Central memory CD8-positive, alpha-beta T cell (primary cell): ENCODE data around the gene PCNX1.
A peak's percentile ranks its signal among the peaks of the same experiment; 100 is the strongest.
"Not testable (repeated sequence)": the region's sequence is repeated elsewhere in the genome, so short reads cannot be mapped to it uniquely, and the experiment has no call there.

Source experiments
- ATAC-seq: fragments of 150-1000 bp; cut with Tn5 transposase; replicated peaks from 2 replicates; pipeline ENCODE4 v1.10.0; 2022; ENCODE audit warnings: mild to moderate bottlenecking, moderate FRiP score, moderate number of reproducible peaks; ENCODE audit not compliant: poor library complexity, severe bottlenecking; ENCODE audit errors: extremely low read depth
- DNase-seq, 2 donors: peaks; one replicate each; pipeline ENCODE4 v3.0.0; 2021; ENCODE audit warnings: low spot score in 2 of 2
- H3K27ac Mint-ChIP-seq: one replicate; pipeline ENCODE4 v1.8.0; 2022; ENCODE audit warnings: low read depth, mild to moderate bottlenecking, moderate library complexity, mixed read lengths
- H3K27me3 Mint-ChIP-seq: one replicate; pipeline ENCODE4 v1.8.0; 2022; ENCODE audit warnings: mixed read lengths
- H3K36me3 Mint-ChIP-seq: one replicate; pipeline ENCODE4 v1.8.0; 2022; ENCODE audit warnings: mild to moderate bottlenecking, moderate library complexity, mixed read lengths; ENCODE audit not compliant: insufficient read depth
- H3K4me1 Mint-ChIP-seq: one replicate; pipeline ENCODE4 v1.8.0; 2022; ENCODE audit warnings: mixed read lengths
- H3K4me3 Mint-ChIP-seq: one replicate; pipeline ENCODE4 v1.8.0; 2022; ENCODE audit warnings: mild to moderate bottlenecking, moderate library complexity, mixed read lengths
- H3K9me3 Mint-ChIP-seq: one replicate; pipeline ENCODE4 v1.8.0; 2022; ENCODE audit warnings: mixed read lengths

Gene PCNX1

DNA sequence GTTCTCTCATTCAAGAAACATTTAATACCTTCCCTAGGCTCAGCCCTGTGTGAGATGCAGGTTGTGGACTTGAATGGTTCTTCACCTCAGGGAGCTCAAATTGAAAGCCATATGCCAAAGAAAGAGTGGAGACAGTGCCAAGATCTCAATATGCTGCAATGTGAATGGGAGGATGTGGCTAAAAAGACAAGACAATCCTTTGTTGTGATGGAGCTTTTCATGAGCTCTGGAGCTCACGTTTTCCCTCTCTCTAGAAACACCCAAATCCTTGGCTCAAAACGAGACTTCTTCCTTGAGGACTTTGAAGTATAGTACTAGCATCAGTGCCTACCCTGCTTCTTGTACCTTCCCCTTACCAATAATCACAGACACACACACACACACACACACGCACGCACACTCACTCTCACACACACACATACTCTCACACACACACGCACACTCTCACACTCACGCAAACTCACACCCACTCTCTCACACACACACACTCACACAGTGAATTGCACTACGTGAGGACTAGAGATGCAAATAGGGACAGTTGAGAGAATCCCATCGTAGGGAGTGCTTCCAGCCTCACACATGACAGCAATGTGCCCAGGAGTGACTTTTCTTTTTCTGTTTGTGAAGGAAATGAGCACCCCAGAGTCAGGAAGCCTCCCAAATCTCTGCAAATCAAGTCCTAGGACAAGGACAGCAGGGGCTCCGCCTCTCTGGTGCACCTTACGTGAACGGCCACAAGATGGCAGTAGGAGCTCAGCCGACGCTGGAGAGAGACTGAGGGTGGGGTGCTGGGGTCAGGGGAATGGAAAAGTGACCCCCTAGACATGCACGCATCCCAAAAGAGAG is 231.4 kb downstream of the PCNX1 start:
- peaks cover 4% of the 10 kb centered on the region for H3K36me3 Mint-ChIP-seq
- ATAC-seq (no peak), DNase-seq (peak; percentile 36 to 48)

DNA sequence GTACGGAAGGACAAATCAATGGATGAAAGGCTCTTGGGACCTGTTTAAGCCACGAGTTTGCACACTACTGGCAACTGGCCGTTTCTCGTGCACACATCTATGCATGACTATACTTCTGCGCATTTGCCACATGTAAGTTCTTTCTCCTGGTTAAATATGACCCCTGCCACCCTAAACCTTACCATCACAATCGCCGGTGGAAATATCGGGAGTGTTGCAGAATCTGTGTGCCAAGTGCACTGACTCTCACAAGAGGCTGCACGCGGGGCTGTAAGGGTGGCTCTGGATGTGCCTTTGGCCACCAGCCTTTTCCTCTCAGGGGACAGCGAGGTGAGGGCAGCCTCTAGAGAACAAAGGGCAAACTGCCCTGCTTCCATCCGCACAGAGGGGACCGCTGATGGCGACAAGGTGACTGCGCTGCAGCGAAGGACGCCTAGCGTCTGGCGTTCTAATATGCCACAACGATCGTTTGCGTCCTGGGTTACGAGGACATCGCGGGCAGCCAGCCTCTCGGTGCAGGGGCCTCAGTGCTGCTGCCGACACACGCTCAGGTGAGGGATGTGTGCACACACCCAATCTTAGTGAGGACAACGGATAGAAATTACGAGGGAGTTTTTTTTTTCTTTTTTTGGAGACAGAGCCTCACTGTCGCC is 232.2 kb downstream of the PCNX1 start:
- H3K27ac Mint-ChIP-seq = no peak overlapping the region
- H3K9me3 Mint-ChIP-seq = no peaks in the 10 kb centered on the region
- H3K27me3 Mint-ChIP-seq = no peaks in the 10 kb centered on the region
- DNase-seq (no peak), ATAC-seq (no peak)
- H3K4me1 Mint-ChIP-seq = peaks cover 20% of the 10 kb centered on the region
- peaks cover 4% of the 10 kb centered on the region for H3K36me3 Mint-ChIP-seq
- H3K4me3 Mint-ChIP-seq = no peak overlapping the region

More for the DNA sequence above, 231.4 kb downstream of the PCNX1 start:
- no peaks in the 10 kb centered on the region for H3K27me3 Mint-ChIP-seq
- no peak overlapping the region for H3K4me3 Mint-ChIP-seq
- no peaks in the 10 kb centered on the region for H3K9me3 Mint-ChIP-seq
- no peak overlapping the region for H3K27ac Mint-ChIP-seq
- peaks cover 18% of the 10 kb centered on the region for H3K4me1 Mint-ChIP-seq

DNA sequence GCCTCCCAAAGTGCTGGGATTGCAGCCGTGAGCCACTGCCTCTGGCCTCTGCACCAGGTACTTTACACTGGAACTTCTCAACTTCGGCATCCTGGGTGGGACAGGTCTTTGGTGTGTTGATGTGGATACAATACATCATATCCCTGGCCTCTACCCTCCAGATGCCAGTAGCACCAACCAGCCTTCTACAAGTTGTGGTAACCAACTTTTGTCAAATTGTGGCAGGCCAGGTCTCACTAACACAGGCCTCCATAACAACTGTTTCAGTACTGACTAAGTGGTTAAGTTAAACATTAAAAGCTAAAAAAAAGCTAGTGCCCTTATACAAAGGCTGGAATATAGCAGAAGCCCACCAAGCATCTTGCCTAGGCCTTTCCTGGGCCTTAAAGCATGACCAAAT is 232.9 kb downstream of the PCNX1 start:
- H3K4me3 Mint-ChIP-seq = no peak overlapping the region
- ATAC-seq = no peak

DNA sequence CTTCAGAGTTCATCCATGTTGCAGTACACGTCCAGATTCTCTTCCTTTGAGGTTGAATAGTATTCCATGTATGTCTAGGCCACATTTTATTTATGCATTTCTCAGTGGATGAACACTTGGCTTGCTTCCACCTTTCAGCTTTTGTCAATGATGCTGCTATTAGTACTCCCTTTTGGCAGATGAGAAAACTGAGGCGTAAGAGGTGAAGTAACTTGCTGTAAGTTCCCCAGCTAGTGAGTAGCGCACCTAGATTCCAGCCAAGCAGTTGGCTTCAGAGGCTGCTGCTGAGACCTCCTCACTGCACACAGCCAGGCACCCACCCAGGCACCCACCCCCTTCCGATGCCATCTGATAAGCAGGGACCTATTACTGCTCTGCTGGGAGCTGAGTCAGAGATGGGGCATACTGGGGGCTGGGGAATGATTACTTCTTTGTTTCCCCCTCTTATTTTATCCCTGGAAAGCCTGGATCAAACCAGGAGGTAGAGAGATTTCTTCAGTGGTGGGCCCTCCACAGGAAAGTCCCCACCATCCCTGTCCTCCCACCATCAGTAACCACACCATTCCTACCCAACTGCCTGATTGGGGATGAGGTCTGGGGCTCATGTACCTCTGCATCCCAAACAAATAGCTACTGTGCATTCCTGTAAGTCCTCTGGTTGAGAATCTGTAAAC is 234.6 kb downstream of the PCNX1 start:
- Mint-ChIP-seq H3K4me3 (no peak overlapping the region), H3K4me1 (peaks cover 20% of the 10 kb centered on the region), H3K27ac (peak overlapping the region; percentile 49), H3K36me3 (peaks cover 4% of the 10 kb centered on the region), H3K9me3 (no peaks in the 10 kb centered on the region), H3K27me3 (no peaks in the 10 kb centered on the region)
- ATAC-seq = no peak
- DNase-seq = no peak

More for the DNA sequence above, 232.9 kb downstream of the PCNX1 start:
- Mint-ChIP-seq H3K27ac (no peak overlapping the region), H3K36me3 (peaks cover 4% of the 10 kb centered on the region), H3K27me3 (no peaks in the 10 kb centered on the region), H3K9me3 (no peaks in the 10 kb centered on the region), H3K4me1 (peaks cover 20% of the 10 kb centered on the region)
- no peak for DNase-seq

DNA sequence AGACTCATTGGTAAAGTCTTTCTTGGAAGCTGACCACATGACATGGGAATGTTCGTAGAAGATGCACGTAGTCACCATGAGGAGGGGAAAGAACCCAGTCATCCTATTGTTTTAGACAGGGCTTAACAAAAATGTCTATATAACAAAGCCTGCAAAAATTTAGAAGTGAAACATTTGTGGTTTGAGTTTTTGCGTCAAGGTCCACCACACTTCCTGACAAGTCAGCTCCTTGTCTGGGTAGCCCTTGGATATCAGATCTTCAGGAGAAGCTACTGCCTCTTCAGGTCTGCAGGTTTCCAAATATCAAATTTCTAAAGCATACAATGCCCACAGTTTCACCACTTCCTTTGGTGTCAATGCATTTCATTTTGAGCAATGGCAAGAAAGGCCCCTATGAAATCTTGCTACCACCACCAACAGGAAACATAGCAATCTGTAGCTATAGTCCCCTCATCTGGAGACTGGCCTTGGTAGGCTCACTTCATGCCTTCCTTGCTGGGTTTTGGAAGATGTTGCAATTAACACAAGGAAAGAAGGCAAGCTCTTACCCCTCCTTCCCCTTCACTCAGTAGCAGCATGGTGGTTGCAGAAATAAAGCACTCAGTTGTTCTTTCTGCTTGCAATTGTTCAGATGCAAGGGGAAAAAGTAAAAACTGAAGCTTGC is 235.2 kb downstream of the PCNX1 start:
- peak overlapping the region; percentile 76 for H3K27ac Mint-ChIP-seq
- no peaks in the 10 kb centered on the region for H3K9me3 Mint-ChIP-seq
- ATAC-seq (peak; percentile 61), DNase-seq (peak in 1 of 2 donors; percentile 14)
- no peak overlapping the region for H3K4me3 Mint-ChIP-seq
- peaks cover 4% of the 10 kb centered on the region for H3K36me3 Mint-ChIP-seq
- H3K4me1 Mint-ChIP-seq = peaks cover 20% of the 10 kb centered on the region
- no peaks in the 10 kb centered on the region for H3K27me3 Mint-ChIP-seq

DNA sequence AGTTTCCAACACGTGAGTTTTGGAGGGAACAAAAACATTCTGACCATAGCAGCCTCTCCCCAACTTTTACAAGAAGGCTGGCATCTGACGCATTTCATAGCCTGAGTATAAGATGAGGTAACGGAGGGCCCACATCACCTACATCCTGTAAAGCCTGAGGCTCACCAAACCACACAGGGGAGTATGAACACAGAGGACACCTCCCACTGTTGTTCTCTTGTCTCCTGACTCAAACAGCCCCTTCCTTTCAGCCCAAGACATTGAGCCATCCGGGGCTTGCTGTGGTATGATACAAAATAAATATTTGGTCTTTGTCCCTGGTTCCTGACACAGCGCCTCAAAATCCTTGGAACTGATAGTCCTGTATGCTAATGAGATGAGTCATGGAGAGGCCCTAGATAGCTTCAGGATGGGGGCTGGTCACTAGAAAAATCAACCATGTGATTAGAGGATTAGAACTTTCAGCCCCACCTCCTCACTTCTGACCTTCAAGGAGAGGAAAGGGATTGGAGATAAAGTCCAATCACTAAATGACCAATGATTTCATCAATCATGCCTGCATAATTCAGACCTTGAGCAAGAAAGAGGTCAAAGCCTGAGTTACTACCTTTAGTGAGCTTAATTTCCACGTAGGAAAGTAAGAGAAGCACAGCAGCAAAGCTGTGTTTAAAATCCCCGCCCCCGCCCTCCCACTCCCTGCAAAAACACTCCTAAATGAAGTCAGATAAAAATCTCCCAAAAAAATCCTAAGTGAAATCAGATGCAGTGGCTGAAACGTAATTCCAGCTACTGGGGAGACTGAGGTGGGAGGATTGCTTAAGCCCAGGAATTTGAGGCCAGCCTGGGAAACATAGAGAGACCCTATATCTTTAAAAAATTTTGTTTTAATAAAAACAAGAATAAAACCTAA is 236.4 kb downstream of the PCNX1 start:
- peak; percentile 89 for ATAC-seq
- Mint-ChIP-seq H3K36me3 (peaks cover 4% of the 10 kb centered on the region), H3K9me3 (no peaks in the 10 kb centered on the region), H3K4me1 (peaks cover 20% of the 10 kb centered on the region), H3K4me3 (peak overlapping the region; percentile 13), H3K27me3 (no peaks in the 10 kb centered on the region), H3K27ac (peak overlapping the region; percentile 76)
- peak in 1 of 2 donors; percentile 39 for DNase-seq

DNA sequence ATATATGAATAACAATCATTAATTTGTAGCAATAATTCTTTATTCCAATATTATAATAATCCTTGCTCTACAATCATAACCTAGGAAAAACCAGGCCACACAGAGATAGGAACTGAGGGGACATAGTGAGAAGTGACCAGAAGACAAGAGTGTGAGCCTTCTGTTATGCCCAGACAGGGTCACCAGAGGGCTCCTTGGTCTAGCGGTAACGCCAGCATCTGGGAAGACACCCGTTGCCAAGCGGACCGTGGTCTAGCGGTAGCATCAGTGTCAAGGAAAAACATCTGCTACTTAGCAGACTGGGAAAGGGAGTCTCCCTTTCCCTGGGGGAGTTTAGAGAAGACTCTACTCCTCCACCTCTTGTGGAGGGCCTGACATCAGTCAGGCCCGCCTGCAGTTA is 240.1 kb downstream of the PCNX1 start:
- peaks cover 15% of the 10 kb centered on the region for H3K4me1 Mint-ChIP-seq
- not testable (repeated sequence) for H3K4me3 Mint-ChIP-seq, DNase-seq, H3K36me3 Mint-ChIP-seq, ATAC-seq, H3K9me3 Mint-ChIP-seq, H3K27me3 Mint-ChIP-seq, H3K27ac Mint-ChIP-seq

DNA sequence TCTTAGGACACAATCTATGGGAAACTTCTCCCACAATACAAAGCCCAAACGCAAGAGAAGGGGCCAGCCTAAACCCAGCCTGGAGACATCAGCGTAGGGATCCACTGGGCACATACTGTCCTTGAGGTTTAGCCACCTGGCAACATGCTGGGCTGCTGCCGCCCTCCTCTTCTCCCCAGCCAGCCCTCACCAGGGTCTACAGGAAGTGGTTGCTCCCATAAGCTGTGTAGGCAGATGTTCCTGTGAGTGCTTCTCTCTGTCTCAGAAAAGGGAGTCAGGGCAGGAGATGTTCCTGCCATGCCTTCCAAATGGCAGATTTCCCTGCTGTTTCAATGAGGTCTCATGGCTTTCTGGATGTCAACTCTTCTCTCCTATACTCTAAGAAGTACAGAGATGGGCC is 241.4 kb downstream of the PCNX1 start:
- H3K27me3 Mint-ChIP-seq = no peaks in the 10 kb centered on the region
- no peak overlapping the region for H3K27ac Mint-ChIP-seq
- peaks cover 2% of the 10 kb centered on the region for H3K4me1 Mint-ChIP-seq
- H3K4me3 Mint-ChIP-seq = no peak overlapping the region
- peaks cover 9% of the 10 kb centered on the region for H3K9me3 Mint-ChIP-seq
- DNase-seq = no peak
- ATAC-seq = no peak
- H3K36me3 Mint-ChIP-seq = no peaks in the 10 kb centered on the region

DNA sequence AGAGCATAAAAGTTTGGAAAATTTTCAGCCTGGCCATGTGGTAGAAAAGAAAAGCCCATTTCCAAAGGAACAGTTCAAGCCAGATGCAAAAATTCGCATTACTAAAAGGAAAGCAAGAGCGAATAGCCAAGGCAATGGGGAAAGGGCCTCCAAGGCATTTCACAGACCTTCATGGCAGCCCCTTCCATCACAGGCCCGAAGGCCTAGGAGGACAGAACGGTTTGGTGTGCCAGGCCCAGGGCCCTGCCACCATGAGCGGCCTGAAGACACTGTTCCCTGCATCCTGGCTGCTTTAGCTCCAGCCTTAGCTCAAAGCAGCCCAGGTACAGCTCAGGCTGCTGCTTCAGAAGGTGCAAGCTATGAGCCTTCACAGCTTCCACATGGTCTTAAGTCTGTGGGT is 243.5 kb downstream of the PCNX1 start:
- no peak for DNase-seq

DNA sequence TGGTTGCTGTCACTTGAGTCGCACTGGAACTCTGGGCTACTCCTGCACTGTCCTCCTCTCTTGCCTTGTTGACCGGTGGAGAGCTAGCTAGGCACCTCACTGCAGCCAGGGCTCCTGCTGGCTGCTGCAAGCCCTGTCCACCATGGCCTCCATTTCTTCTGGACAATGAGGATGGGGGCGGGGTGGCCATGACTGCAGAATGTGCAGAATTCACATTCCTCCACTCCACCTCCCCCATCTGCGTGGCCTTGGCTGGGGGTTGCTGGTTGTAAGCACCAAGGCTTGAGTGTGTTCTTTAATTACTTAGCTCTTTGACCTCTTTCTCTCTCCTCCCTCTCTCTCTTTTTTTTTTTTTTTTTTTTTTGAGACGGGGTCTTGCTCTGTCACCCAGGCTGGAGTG is 248.5 kb downstream of the PCNX1 start:
- Mint-ChIP-seq H3K27ac (no peak overlapping the region), H3K4me1 (no peaks in the 10 kb centered on the region), H3K36me3 (peaks cover 2% of the 10 kb centered on the region), H3K9me3 (peaks cover under 1% of the 10 kb centered on the region), H3K27me3 (no peaks in the 10 kb centered on the region), H3K4me3 (no peak overlapping the region)
- ATAC-seq = no peak
- no peak for DNase-seq

More for the DNA sequence above, 243.5 kb downstream of the PCNX1 start:
- no peaks in the 10 kb centered on the region for H3K36me3 Mint-ChIP-seq
- H3K9me3 Mint-ChIP-seq = peaks cover 9% of the 10 kb centered on the region
- H3K27ac Mint-ChIP-seq = no peak overlapping the region
- H3K4me3 Mint-ChIP-seq = no peak overlapping the region
- no peaks in the 10 kb centered on the region for H3K27me3 Mint-ChIP-seq
- no peak for ATAC-seq
- H3K4me1 Mint-ChIP-seq = no peaks in the 10 kb centered on the region

DNA sequence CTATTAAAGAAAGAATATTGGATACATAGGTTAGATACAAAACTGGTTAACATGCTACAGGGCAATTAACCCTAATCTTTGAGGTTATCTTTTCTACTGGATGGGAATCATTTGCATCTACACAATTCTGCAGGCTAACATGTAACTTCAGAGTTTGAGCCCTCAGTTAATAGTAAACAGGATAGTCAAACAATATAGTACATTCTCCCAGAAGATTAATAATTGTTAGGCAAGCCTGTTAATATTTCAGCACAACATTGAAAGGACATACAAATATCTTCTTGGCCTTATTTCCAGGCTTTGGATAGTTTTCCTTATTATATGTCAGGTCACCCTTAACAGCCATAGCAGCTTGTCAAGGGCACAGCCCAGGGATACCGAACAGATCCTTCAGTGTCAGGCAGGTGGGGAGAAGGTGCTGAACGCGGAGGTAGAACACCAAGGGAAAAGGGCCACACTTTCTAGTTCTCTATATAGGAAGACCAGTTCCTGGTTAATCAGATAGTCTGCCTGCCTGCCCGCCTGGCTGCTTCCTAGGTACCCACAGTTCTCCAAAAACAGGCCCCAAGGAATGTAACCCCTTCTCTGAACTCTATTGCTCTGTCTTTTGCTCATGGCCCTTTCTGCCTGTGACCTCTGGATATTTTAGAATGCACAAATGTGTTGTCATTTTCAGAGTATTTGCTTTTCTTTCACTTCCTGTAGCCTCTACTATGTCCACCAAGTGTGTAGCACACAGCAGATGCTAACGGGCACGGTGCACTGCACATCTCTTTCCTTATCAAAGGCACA is 256.0 kb downstream of the PCNX1 start:
- Mint-ChIP-seq H3K4me3 (no peak overlapping the region), H3K9me3 (no peaks in the 10 kb centered on the region), H3K27me3 (no peaks in the 10 kb centered on the region), H3K27ac (no peak overlapping the region), H3K36me3 (no peaks in the 10 kb centered on the region), H3K4me1 (peaks cover 5% of the 10 kb centered on the region)
- ATAC-seq = no peak
- DNase-seq = no peak
